ENCODE measurements around the gene CBLN3. TPM values are rescaled to one million over a fixed set of nuclear protein-coding genes. Genes with fewer than 3 reads are reported as not detected.
"Not testable (repeated sequence)": the region's sequence is repeated elsewhere in the genome, so short reads cannot be mapped to it uniquely, and the experiment has no call there.

Gene CBLN3
- total RNA-seq (2014; rRNA removed; shearing (Covaris generic)), result 0.15 and 1.2 TPM in 2 replicates

GRCh38 chr14:24429395-24430142 lies at the start of gene CBLN3, which contains the start of gene KHNYN:
CBLN3 (minus strand) TSS chr14:24429668; CDS start chr14:24429054, 614 bp downstream.
KHNYN (plus strand) TSS chr14:24429954; CDS start chr14:24430731, 777 bp downstream.
- peak; percentile 91 for DNase-seq (ENCODE audit: low read depth)

- DNase-seq (ENCODE audit: low read depth), result no peak
Observed at GRCh38 chr14:24475261-24475660, 45.8 kb upstream of the CBLN3 start.

GRCh38 chr14:24473211-24473610 lies 43.7 kb upstream of the CBLN3 start:
- no peak for DNase-seq (ENCODE audit: low read depth)

GRCh38 chr14:24470450-24470849 lies 41.0 kb upstream of the CBLN3 start:
- DNase-seq (ENCODE audit: low read depth), result not testable (repeated sequence)

GRCh38 chr14:24465805-24466204 lies 36.3 kb upstream of the CBLN3 start:
- no peak for DNase-seq (ENCODE audit: low read depth)

GRCh38 chr14:24465368-24465767 lies 35.9 kb upstream of the CBLN3 start:
- no peak for DNase-seq (ENCODE audit: low read depth)

DNA sequence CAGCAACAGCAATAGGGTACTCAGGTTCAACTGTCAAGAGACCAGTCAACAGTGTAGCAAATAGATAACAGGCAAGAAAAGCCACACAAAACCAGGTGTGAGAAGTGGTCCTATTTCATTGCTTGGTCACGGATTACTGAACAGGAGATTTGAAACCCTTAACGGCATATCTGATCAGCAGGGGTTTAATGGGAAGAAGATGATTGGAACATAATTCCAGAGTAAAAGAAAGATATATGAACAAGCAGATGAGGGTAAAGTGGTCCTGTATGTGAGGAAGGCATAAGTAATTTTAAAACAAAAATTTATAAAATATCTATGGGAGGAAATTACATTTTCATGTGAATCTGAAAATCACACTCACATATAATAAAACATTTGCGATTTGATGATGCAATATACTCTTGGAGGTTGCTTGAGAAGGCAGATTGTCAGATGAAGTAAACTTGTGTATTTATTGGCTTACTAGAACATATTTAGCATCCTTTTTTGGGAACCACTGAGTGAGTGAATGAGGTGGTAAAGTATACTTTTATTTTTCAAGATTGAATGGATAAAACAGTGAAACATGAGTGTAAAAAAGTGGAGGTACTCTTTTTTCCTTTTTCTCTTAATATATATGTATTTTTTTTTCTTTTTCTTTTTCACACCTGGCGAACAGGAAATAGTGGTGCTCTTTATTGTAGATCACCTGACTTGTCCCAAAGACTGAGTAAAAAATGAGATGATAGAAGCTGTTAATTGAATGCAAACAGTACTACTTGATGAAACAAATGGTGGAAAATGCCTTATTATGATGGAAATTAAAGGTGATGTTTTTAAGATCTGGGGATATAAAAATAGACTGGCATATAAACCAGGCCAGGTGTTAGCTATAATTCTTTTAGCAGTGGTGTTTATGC lies 34.7 kb upstream of the CBLN3 start:
- DNase-seq (ENCODE audit: low read depth), result no peak

DNA sequence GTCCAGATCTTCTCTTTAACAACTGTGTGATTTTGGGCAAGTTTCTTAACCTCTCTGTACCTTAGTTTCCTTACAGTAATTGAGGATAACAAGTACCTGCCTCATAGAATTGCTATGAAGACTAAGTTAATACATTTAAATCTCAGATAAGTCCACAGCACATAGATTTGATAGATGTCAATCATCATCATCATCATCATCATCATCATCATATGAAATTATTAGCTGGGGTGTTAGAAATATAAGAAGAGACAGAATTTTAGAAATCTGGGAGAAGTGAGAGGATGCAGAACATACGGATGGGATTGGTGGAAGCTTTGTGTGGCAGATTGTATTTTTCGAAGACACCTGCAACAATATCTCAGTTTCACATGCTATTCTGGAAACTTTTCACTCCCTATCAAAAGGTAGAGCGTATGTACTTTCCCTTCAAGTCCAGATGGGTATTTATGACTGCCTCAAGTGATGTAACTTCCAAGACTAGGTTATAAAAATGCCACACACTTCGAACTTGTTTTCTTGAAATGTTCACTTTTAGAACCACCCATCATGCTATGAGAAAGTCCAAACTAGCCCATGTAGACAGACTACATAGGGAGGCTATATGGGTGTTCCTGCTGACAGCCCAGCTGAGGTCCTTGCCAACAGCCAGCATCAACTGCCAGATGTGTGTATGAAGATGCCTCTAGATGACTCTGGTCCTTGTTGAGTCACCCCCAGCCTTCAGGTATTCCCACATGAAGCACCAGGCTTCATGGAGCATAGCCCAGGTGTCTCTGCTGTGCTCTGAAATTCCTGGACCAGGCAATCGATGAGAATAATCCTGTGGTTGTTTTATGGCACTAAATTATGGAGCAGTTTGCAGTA lies 33.8 kb upstream of the CBLN3 start:
- DNase-seq (ENCODE audit: low read depth), result no peak

DNA sequence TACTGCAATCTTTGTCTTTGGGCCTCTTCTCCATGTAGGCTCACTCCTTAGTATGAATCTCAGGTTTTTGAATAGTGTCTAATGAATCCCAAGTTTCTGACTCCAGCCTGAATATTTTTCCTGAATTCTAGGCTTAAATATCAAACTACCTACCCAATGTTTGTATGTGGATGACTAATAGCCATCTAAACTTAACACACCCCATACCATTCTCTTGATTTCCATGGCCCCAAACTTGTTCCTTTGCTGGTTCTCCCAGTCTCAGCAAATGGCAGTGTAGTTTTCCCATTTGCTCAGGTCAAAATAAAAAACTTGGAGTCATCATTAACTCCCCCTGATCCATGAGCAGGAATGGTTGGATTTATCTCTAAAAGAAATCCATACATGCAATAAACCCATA lies 31.9 kb upstream of the CBLN3 start:
- no peak for DNase-seq (ENCODE audit: low read depth)

- DNase-seq (ENCODE audit: low read depth), result no peak
Observed at GRCh38 chr14:24459331-24459730, 29.9 kb upstream of the CBLN3 start.

DNA sequence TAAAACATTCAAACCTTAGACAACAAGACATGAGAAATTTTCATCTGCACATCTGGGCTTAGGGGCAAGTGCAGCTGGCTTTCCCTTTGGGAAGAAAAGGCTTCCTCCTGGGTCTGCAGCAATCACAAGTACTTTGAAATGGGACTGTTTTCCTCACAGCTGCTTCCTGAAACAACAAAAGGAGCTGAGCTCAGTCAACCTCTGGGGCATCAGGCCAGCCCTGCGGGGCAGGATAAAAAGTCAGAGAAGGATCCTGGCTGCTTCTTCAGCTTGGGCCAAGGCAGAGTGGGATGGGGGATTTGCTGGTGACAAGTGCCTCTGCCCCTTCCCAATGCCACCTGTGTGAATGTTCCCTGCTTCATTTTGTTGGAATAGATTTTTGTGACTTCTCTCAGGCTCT lies 29.3 kb upstream of the CBLN3 start:
- DNase-seq (ENCODE audit: low read depth), result no peak

DNA sequence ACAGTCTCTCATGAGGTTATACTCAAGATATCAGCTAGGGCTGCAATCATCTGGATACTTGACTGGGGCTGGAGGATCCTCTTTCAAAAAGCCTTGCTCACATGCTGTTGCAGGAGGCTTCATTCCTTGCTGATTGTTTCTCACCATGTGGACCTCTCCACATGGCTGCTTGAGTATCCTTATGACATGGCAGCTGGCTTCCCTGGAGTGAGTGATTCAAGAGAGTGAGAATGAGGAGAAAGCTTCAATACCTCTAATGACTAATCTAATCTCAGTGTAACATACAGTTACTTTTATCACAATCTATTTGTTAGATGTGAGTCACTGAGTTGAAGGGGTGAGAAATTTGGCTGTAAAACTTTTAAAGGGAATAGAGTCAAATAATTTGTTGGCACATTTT lies 27.5 kb upstream of the CBLN3 start:
- DNase-seq (ENCODE audit: low read depth), result no peak

GRCh38 chr14:24450828-24451227 lies 21.4 kb upstream of the CBLN3 start:
- DNase-seq (ENCODE audit: low read depth), result not testable (repeated sequence)

DNA sequence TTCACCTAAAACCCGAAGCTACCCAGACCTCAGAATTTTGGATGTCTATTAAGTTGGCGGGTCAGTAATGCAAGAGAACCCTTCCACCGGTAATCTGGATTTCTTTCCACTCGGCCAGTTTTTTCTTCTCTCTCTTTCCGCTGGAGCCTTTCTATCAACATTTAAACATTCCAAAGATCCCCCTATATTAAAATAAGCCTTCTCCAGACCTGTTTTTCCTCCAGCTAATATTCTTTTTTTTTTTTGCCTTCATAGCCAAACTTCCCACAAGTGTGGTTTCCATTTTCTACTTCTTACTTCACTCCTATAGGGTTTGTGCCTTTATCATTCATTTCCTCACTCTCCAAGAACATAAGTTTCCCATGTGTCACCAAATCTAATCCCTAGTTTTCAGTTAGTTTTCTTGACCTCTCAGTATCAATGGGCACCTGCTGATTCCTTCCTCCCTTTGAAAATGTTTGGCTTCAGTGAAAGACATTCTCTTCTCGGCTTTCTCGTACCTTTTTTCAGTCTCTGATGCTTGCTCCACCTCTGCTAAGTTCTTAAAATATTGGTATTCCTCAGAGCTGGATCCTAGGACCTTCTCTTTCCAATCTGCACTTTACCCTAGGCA lies 13.7 kb upstream of the CBLN3 start:
- no peak for DNase-seq (ENCODE audit: low read depth)

DNA sequence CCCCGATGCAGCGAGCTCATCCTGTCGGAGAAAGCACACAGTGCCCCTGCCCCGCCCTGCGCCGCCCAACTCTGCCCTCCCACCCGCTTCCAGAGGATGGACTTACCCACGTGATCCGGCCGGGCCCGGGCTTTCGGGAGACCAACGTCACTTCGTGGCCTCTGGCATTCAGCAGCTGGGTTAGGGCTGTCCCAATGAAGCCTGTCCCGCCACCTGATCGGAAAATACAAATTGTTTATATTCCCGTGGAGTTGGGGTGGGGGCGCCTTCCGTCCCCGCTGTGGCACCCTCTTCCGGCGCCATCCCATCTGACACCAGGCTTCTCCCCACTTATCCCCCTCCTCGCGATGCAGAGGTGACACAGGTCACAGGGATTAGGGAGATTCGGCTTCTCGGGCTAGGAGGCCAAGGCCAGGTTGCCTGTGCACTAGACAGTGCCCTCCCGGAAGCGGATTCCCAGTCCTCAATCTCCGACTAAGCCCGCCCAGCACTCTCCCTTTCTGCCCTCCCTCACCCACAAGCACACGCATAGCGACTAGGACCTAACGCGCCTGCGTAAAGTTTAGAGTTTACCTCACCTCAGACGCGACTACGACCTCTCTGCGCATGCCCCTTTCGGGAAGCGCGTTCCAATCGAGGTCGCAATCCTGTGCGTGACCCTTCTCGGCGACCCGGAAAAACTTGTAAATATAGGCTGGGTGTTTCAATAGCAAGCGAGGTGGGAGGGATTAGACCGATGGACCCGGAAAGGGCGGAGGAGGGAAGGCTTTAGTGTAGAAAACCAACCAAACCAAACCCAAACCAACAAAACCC lies 13.0 kb upstream of the CBLN3 start, which contains the start of gene SDR39U1:
Gene SDR39U1 (minus strand): TSS at position 537 of the 813 bp plus-strand sequence. CDS start 7 bp downstream, at position 530.
- peak; percentile 99 for DNase-seq (ENCODE audit: low read depth)

- DNase-seq (ENCODE audit: low read depth), result peak; percentile 59
Observed at GRCh38 chr14:24441904-24442239, 12.4 kb upstream of the CBLN3 start.

GRCh38 chr14:24441485-24441884 lies 12.0 kb upstream of the CBLN3 start:
- no peak for DNase-seq (ENCODE audit: low read depth)

- no peak for DNase-seq (ENCODE audit: low read depth)
Observed at GRCh38 chr14:24440606-24441399, 11.3 kb upstream of the CBLN3 start.

DNA sequence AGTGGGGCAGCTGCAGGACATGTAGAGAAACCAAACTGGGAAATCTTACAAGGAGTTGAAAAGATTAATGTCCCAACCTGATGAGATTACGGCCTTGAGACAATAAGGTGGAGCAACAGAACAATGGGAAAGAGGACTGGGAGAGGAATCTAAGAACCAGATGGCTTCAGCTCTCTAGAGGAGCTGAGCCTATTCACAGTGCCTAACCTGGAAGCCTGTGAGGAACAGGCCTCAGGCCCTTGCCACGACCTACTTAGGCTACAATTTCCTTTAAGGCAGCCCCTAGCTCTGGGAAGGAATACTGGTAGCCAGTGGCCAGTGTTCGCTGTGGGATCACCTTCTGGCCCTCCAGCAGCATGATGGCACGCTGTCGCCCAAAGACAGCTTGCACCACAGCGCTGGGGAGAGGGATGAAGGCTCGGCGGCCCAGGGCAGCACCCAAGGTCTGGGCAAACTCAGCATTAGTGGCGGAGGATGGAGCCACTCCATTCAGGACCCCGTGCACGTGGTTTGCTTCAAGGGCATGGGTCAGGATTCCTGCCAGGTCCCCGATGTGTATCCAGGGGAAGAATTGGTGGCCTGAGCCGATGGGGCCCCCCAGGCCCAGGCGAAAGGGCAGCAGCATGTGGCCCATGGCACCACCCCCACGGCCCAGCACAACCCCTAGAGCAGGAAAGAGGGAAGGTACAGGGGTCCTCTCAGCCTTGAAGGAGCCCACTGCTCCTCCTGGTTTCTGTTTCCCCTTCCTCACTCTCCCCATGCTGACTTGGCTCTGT lies 10.6 kb upstream of the CBLN3 start:
- DNase-seq (ENCODE audit: low read depth), result no peak
